H1 (cell line): ENCODE data around the gene OGN. TPM values are rescaled to one million over a fixed set of nuclear protein-coding genes. Genes with fewer than 3 reads are reported as not detected.

ENCODE experiments used
- CTCF ChIA-PET: fragments of 300-600 bp; sonication (Branson Sonifier 250); formaldehyde crosslinking; loops from one replicate; lab custom pipeline; 2021; ENCODE audit not compliant: partially characterized antibody; lab: Charles Lee
- POLR2A ChIA-PET: fragments of 300-600 bp; sonication (Branson Sonifier 250); formaldehyde crosslinking; loops from one replicate; lab custom pipeline; 2021; ENCODE audit warnings: inconsistent platforms; ENCODE audit not compliant: partially characterized antibody; lab: Charles Lee
- DNase-seq, 2 experiments: peaks; one replicate each; pipeline versions ENCODE4 v3.0.0 to v3.0.0-alpha.2; 2010 to 2022; ENCODE audit warnings: low spot score in 2 of 2, low read depth in 1 of 2, mixed read lengths in 1 of 2
- FAIRE-seq: peaks from 2 replicates; lab custom pipeline; 2011; peaks lifted over from hg19 to GRCh38; lab: Jason Lieb, UNC
- H2AFZ ChIP-seq: 2 replicates; pipeline ENCODE4 v1.8.1; 2012; ENCODE audit warnings: low read length, inconsistent platforms
- H2AK5ac ChIP-seq: 2 replicates; pipeline ENCODE4 v1.6.1; 2013; ENCODE audit warnings: low read depth, low read length
- H2BK120ac ChIP-seq: replicated peaks from 2 replicates; pipeline ENCODE3; 2013; ENCODE audit warnings: low read depth, low read length, inconsistent platforms
- H2BK12ac ChIP-seq: 2 replicates; pipeline ENCODE4 v1.6.1; 2013; ENCODE audit warnings: low read depth, low read length
- H2BK15ac ChIP-seq: 2 replicates; pipeline ENCODE4 v1.6.1; 2013; ENCODE audit warnings: low read length
- H2BK20ac ChIP-seq: 2 replicates; pipeline ENCODE4 v1.6.1; 2013; ENCODE audit warnings: low read length
- H2BK5ac ChIP-seq: 2 replicates; pipeline ENCODE4 v1.6.1; 2013; ENCODE audit warnings: low read depth, low read length
- H3K14ac ChIP-seq: 2 replicates; pipeline ENCODE4 v1.6.1; 2013; ENCODE audit warnings: inconsistent platforms; ENCODE audit not compliant: insufficient read length
- H3K18ac ChIP-seq: 2 replicates; pipeline ENCODE4 v1.6.1; 2013; ENCODE audit warnings: low read length; ENCODE audit errors: extremely low read depth
- H3K23ac ChIP-seq: 2 replicates; pipeline ENCODE4 v1.6.1; 2013; ENCODE audit warnings: inconsistent platforms; ENCODE audit not compliant: insufficient read length
- H3K23me2 ChIP-seq: 2 replicates; pipeline ENCODE4 v1.6.1; 2013; ENCODE audit warnings: low read depth, low read length
- H3K27ac ChIP-seq: 2 replicates; pipeline ENCODE4 v1.6.1; 2011; ENCODE audit warnings: low read depth, low read length, inconsistent platforms
- H3K27me3 ChIP-seq, 4 experiments: replicated peaks in 1 of 4; 1 replicate in 1 of 4; 2 replicates in 3 of 4; pipeline versions ENCODE4 v1.6.1 to v1.8.1; 2011 to 2013; ENCODE audit warnings: low read length in 3 of 4, mild to moderate bottlenecking in 3 of 4, inconsistent platforms in 2 of 4, mixed read lengths in 2 of 4, moderate library complexity in 1 of 4; ENCODE audit not compliant: control insufficient read depth in 3 of 4, insufficient read depth in 3 of 4; ENCODE audit errors: extremely low read depth in 1 of 4
- H3K36me3 ChIP-seq, 4 experiments: 2 replicates each; pipeline versions ENCODE4 v1.6.1 to v1.8.1; 2011 to 2013; ENCODE audit warnings: mild to moderate bottlenecking in 4 of 4, low read length in 3 of 4, moderate library complexity in 2 of 4, control low read depth in 1 of 4, inconsistent platforms in 1 of 4; ENCODE audit not compliant: insufficient read depth in 4 of 4, control insufficient read depth in 2 of 4
- H3K4ac ChIP-seq: replicated peaks from 2 replicates; pipeline ENCODE3; 2013; ENCODE audit warnings: low read length, low read depth, mixed read lengths, inconsistent platforms; ENCODE audit not compliant: insufficient read length
- H3K4me1 ChIP-seq, 4 experiments: replicated peaks in 1 of 4; 1 replicate in 1 of 4; 2 replicates in 3 of 4; pipeline versions ENCODE4 v1.6.1 to v1.8.1; 2011 to 2013; ENCODE audit warnings: low read length in 3 of 4, inconsistent platforms in 2 of 4, mixed read lengths in 1 of 4; ENCODE audit not compliant: insufficient read depth in 4 of 4, control insufficient read depth in 3 of 4
- H3K4me2 ChIP-seq, 2 experiments: 2 replicates each; pipeline versions ENCODE4 v1.6.1 to v1.8.1; 2011 to 2013; ENCODE audit warnings: low read depth in 2 of 2, low read length in 2 of 2, control low read depth in 1 of 2, inconsistent platforms in 1 of 2, mild to moderate bottlenecking in 1 of 2; ENCODE audit not compliant: insufficient read depth in 1 of 2
- H3K4me3 ChIP-seq, 4 experiments: fragments of 200-600, 300-600 bp in 1 of 4; sonication (generic), shearing (Covaris generic), sonication (Bioruptor Twin) in 1 of 4; 2 replicates each; pipeline versions ENCODE4 v1.5.1 to v1.8.1; 2011 to 2016; ENCODE audit warnings: low read length in 4 of 4, low read depth in 3 of 4, control low read depth in 2 of 4, inconsistent platforms in 2 of 4, mild to moderate bottlenecking in 2 of 4, mixed read lengths in 1 of 4, moderate library complexity in 1 of 4; ENCODE audit not compliant: insufficient read depth in 2 of 4; ENCODE audit errors: extremely low read depth in 1 of 4
- H3K56ac ChIP-seq: replicated peaks from 2 replicates; pipeline ENCODE3; 2013; ENCODE audit warnings: low read depth, mild to moderate bottlenecking, mixed read lengths, low read length, inconsistent platforms; ENCODE audit not compliant: insufficient read length
- H3K79me1 ChIP-seq: 2 replicates; pipeline ENCODE4 v1.6.1; 2013; ENCODE audit warnings: low read depth, low read length, control low read depth
- H3K79me2 ChIP-seq, 2 experiments: 2 replicates each; pipeline versions ENCODE4 v1.6.1 to v1.8.1; 2012 to 2013; ENCODE audit warnings: low read length in 2 of 2, mild to moderate bottlenecking in 2 of 2, inconsistent platforms in 1 of 2; ENCODE audit not compliant: insufficient read depth in 2 of 2, control insufficient read depth in 1 of 2
- H3K9ac ChIP-seq, 4 experiments: replicated peaks in 1 of 4; 1 replicate in 1 of 4; 2 replicates in 3 of 4; pipeline versions ENCODE4 v1.6.1 to v1.8.1; 2011 to 2013; ENCODE audit warnings: low read depth in 3 of 4, low read length in 3 of 4, control low read depth in 2 of 4, mild to moderate bottlenecking in 2 of 4, moderate library complexity in 2 of 4, inconsistent platforms in 1 of 4; ENCODE audit errors: extremely low read depth in 1 of 4
- H3K9me3 ChIP-seq, 2 experiments: 2 replicates each; pipeline versions ENCODE4 v1.6.1 to v1.8.1; 2012 to 2013; ENCODE audit warnings: mild to moderate bottlenecking in 2 of 2, moderate library complexity in 2 of 2, control low read depth in 1 of 2, inconsistent platforms in 1 of 2, low read depth in 1 of 2, low read length in 1 of 2, mixed read lengths in 1 of 2; ENCODE audit not compliant: insufficient read depth in 2 of 2
- H4K20me1 ChIP-seq, 2 experiments: replicated peaks in 1 of 2; 2 replicates each; pipeline versions ENCODE3 to v1.8.1; 2011 to 2013; ENCODE audit warnings: inconsistent platforms in 2 of 2, low read length in 2 of 2, mild to moderate bottlenecking in 1 of 2; ENCODE audit not compliant: insufficient read depth in 2 of 2, control insufficient read depth in 1 of 2
- H4K5ac ChIP-seq: 2 replicates; pipeline ENCODE4 v1.6.1; 2013; ENCODE audit warnings: low read length, low read depth, mixed read lengths, inconsistent platforms; ENCODE audit not compliant: insufficient read length
- H4K8ac ChIP-seq: 2 replicates; pipeline ENCODE4 v1.8.0; 2013; ENCODE audit warnings: mild to moderate bottlenecking, moderate library complexity, low read length, inconsistent platforms; ENCODE audit not compliant: insufficient read depth; ENCODE audit errors: extremely low read depth
- H4K91ac ChIP-seq: replicated peaks from 2 replicates; pipeline ENCODE3; 2013; ENCODE audit warnings: low read length, mixed read lengths, inconsistent platforms; ENCODE audit not compliant: insufficient read length
- CHD2 ChIP-seq: IDR thresholded peaks from 2 replicates; pipeline ENCODE4 v1.6.1; 2012; ENCODE audit warnings: low read length, improper control_type of control experiment
- WGBS, 2 experiments: shearing (Covaris generic) in 1 of 2; methylation state at CpG; one replicate each; pipeline versions ENCODE4 v1.1.6 to v1.1.7; 2013 to 2015; ENCODE audit warnings: low lambda C conversion rate in 2 of 2, mixed read lengths in 2 of 2, inconsistent platforms in 1 of 2, low coverage in 1 of 2, missing lambda C conversion rate in 1 of 2; ENCODE audit not compliant: insufficient replicate concordance in 2 of 2, insufficient coverage in 1 of 2, insufficient read length in 1 of 2; ENCODE audit errors: extremely low coverage in 1 of 2, missing lambda C conversion rate in 1 of 2; 5-methylcytosine and 5-hydroxymethylcytosine counted together
- polyA plus RNA-seq, 7 experiments: library from polyadenylated mRNA; depleted of rRNA in 3 of 7; stranded (reverse) in 5 of 7; unstranded in 2 of 7; fragments of >200 nt in 5 of 7; fragments of 200-250 nt in 2 of 7; gene quantifications; 1 replicate in 5 of 7; 2 replicates in 1 of 7; 4 replicates in 1 of 7; pipeline versions ENCODE4 v1.2.1 to v1.2.3, GENCODE V29; 2011 to 2013; ENCODE audit warnings: missing spikeins in 2 of 7, mixed read lengths in 2 of 7
- total RNA-seq: library from RNA; stranded (reverse); fragmentation: NEBNext Ultra II Directional; extraction: Animal tissue kit (Norgen Biotek cat#: 25700); gene quantifications from 2 replicates; pipeline ENCODE4 v1.2.1, GENCODE V29; 2021

OGN gene
- total and polyA plus RNA-seq, 2 of the 8 experiments (the other 6 are each of a cell fraction or from before 2014, with no cell fraction given), result not detected

DNA sequence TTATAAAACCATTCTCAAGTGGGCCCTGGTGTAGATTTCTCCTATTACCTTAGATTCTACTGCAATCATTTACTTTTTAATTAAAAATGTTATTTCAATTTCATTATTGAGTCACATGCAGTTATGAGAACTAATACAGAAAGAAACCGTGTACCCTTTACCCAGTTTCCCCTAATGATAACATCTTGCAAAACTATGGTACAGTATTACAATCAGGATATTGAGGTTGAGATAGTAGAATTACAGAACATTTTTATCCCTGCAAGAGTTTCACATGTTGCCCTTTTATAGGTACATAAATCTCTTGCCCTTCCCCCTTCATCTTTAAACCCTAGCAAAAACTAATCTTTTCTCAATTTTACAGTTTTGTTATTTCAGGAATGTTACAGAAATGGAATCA lies 30.9 kb upstream of the OGN start:
- H3K9ac ChIP-seq, result no peak overlapping the region
- H2AFZ ChIP-seq, result no peak overlapping the region
- no peak overlapping the region for H4K91ac ChIP-seq
- no peaks in the 10 kb centered on the region for H3K27me3 ChIP-seq
- H3K79me1 ChIP-seq, result no peaks in the 10 kb centered on the region
- no peaks in the 10 kb centered on the region for H3K79me2 ChIP-seq
- no peak overlapping the region for H2BK12ac ChIP-seq
- no peak overlapping the region for H3K14ac ChIP-seq
- H3K36me3 ChIP-seq, result no peaks in the 10 kb centered on the region
- no peak overlapping the region for H4K5ac ChIP-seq
- H3K4me3 ChIP-seq, result no peak overlapping the region
- H3K23ac ChIP-seq, result no peak overlapping the region
- DNase-seq (no peak), FAIRE-seq (no peak)
- no peaks in the 10 kb centered on the region for H3K23me2 ChIP-seq
- WGBS, 2 experiments, result 97% methylated on average over 1 of the region's 1 CpG; no CpG with 5 or more reads in 1 of the 2 experiments
- no peak overlapping the region for H2BK120ac ChIP-seq
- H3K56ac ChIP-seq, result no peak overlapping the region
- no peak overlapping the region for H3K4ac ChIP-seq
- H3K18ac ChIP-seq, result no peak overlapping the region
- H3K9me3 ChIP-seq, result no peaks in the 10 kb centered on the region
- no peak overlapping the region for H3K27ac ChIP-seq
- H2BK15ac ChIP-seq, result no peak overlapping the region
- no peak overlapping the region for H2AK5ac ChIP-seq
- H3K4me1 ChIP-seq, result no peaks in the 10 kb centered on the region
- H2BK20ac ChIP-seq, result no peak overlapping the region
- no peaks in the 10 kb centered on the region for H4K20me1 ChIP-seq
- no peak overlapping the region for H2BK5ac ChIP-seq
- H4K8ac ChIP-seq, result no peak overlapping the region
- POLR2A ChIA-PET, result no interaction called here
- CTCF ChIA-PET, result no interaction called here
- no peak overlapping the region for H3K4me2 ChIP-seq
- TF ChIP-seq CHD2, result no peak
- TF ChIP-seq, all 59 proteins: peak for 0
